ENCODE data around the gene SIGLEC6.

The SIGLEC6 gene

GRCh38 chr19:51548213-51548651 lies 16.8 kb upstream of the SIGLEC6 start:
- no peak for DNase-seq

- DNase-seq, result no peak
Observed at GRCh38 chr19:51547397-51548212, 16.1 kb upstream of the SIGLEC6 start.

- peak; percentile 4 for DNase-seq
Observed at GRCh38 chr19:51546650-51547396, 15.4 kb upstream of the SIGLEC6 start.

DNA sequence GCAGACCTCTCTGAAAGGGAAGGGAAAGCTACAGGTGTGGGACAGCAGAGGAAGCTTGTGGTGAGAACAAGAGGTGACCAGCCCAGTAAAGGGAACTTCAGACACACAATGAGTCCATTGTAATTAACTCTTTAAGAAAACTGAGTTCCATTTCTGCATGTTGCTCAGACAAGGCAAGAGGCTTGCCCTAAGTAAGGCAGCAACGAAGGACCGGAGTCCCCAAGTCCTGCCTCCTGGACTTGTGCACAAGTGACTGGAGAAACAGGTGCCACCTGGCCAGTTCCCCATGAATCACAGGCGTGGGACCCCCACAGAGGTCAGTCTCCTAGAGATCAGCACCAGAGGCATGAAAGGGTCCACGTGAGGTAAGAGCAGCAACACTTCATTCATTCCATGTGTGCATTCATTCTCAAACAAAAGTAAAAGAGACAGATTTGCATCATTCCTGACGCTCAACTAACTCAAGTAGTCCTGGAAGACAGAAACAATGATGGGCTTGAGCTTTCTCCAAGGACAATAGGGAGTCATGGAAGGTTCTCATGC lies 14.7 kb upstream of the SIGLEC6 start:
- no peak for DNase-seq

DNA sequence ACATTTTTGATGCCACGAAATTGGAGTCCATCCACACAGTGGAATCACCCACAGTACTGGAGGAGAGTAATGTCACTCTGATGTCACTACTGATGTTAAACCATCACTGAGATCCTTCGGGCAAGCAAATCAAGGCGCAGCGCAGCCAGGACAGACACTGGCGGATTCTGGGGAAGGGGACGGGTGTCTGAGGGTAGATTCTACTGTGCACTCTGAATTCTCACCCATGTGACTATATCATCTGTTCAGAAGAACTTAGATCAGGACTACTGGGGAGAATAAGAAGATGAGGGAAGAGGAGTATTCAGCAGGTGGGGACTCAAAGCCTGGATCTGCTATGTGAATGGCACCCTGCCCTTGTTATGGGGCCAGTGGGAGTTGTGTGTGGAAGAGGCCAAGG lies 12.6 kb upstream of the SIGLEC6 start:
- DNase-seq, result no peak

- DNase-seq, result no peak
Observed at GRCh38 chr19:51542699-51543098, 11.2 kb upstream of the SIGLEC6 start.

- no peak for DNase-seq
Observed at GRCh38 chr19:51541458-51542357, 10.2 kb upstream of the SIGLEC6 start.

DNA sequence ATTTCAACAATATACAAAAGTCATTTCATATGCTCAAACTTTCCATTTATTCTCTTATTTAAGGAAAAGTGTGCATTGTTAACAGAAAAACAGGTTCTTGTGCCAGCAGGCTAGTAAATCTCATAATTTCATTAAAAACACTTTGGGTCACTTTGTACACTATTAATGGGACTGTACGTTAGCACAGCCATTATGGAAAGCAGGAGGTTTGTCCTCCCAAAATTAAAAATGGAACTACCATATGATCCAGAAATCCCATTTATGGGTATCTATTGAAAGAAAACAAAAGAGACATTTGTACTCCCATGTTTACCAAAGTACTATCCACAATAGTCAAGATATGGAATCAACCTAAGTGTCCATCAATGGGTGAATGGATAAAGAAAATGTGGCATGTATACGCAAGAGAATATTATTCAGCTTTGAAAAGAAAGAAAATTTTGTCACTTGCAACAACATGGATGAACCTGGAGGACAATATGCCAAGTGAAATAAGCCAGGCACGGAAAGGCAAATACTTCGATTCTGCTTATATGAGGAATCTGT lies 8.4 kb upstream of the SIGLEC6 start:
- no peak for DNase-seq

- DNase-seq, result no peak
Observed at GRCh38 chr19:51535535-51535934, 4.1 kb upstream of the SIGLEC6 start.

GRCh38 chr19:51530616-51531015 lies 854 bp downstream of the SIGLEC6 start:
- DNase-seq, result no peak

DNA sequence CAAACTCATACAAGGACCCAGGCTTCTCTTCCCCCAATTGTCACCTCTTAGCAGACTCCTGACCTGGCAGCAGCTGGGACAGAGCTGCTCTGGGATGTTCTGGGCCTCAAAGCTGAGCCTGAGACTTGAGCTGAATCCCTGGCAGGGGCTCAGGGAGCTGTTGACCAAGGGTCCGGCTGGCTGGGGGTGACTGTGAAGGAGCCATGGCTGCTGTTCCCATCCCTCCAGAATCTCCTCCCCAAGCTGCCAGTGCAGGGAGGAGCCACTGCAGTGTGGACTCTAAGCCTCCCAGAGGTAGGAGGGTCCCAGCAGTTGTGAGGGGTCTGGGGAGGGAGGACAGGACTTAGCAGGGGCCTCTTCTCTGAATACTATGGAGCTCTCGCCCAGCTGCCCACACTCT lies 2.2 kb downstream of the SIGLEC6 start:
- DNase-seq, result no peak

DNA sequence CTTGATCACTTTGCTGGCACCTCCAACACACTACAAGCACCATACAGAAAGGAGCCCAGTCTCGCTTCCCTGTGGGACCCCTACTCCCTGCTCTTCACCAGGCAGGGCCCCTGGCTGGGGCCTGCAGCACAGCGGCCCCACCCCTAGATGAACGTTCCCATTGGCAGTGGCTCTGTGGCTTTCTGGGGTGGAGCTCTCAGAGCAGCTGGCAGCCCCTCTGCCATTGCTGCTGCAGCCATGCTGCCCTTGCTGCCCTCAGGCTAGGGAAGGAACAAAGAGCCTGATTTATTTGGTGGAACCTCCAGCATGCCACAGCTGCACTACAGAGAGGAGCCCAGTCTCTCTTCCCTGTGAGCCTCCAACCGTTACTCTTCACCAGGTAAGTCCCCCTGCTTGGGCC lies 5.8 kb downstream of the SIGLEC6 start:
- DNase-seq, result no peak

GRCh38 chr19:51524666-51525264 lies 6.7 kb downstream of the SIGLEC6 start:
- DNase-seq, result no peak

DNA sequence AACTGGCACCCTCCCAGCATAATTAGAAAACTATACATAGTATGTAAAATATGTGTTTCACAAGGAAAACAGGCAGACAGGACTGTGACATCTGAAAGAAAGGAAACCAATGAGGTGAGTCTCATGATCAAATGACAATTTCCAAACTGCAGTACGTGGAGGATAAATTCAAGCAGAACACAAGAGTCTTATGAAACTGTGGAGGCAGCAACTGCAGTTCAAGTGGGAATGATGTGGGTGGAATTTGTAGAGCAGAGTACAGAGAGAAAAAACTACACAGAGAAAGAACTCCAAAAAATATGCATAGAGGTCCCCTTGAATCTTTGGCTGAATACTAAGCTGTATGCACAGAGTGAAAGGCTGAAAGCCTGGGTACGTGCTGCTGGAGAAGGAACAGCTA lies 9.7 kb downstream of the SIGLEC6 start:
- no peak for DNase-seq

- DNase-seq, result no peak
Observed at GRCh38 chr19:51521357-51521756, 10.1 kb downstream of the SIGLEC6 start.

DNA sequence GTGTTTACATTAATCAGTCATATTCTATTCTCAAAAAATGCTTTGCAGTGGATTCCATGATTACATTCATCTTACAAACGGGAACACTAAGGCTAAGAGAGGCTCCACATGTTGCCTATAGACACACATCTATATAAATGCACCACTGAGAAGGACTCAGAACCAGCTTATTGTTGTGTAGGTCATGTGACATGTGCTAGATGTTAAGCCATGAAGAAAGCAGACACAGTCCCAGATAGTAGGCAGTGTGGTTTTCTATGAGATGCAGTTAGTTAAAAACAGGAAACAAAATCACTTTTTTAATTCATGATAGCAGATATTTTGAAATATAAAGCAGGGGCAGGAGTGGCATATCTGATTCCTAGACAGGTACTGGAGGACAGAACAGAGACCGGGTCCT lies 10.7 kb downstream of the SIGLEC6 start:
- DNase-seq, result no peak

GRCh38 chr19:51514866-51515481 lies 16.5 kb downstream of the SIGLEC6 start:
- peak; percentile 45 for DNase-seq

GRCh38 chr19:51513968-51514367 lies 17.5 kb downstream of the SIGLEC6 start:
- DNase-seq, result no peak

DNA sequence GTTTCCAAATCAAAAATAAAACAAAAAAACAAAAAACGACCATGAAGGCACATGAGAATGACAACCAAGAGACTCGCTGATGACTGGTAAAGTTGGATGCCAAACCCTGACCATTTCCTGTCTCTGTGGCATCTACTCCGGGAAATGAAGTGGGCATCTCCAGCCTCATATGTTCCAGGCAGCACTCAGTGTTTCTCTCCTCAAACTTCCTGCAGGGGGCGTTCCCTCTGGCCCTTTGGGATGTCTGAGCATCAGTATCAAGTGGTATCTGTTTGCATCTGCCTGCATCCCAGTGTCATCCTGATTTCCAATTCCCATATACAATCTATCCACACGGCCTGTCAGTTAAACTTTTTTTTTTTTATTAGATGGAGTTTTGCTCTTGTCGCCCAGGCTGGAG lies 20.1 kb downstream of the SIGLEC6 start:
- DNase-seq, result no peak

DNA sequence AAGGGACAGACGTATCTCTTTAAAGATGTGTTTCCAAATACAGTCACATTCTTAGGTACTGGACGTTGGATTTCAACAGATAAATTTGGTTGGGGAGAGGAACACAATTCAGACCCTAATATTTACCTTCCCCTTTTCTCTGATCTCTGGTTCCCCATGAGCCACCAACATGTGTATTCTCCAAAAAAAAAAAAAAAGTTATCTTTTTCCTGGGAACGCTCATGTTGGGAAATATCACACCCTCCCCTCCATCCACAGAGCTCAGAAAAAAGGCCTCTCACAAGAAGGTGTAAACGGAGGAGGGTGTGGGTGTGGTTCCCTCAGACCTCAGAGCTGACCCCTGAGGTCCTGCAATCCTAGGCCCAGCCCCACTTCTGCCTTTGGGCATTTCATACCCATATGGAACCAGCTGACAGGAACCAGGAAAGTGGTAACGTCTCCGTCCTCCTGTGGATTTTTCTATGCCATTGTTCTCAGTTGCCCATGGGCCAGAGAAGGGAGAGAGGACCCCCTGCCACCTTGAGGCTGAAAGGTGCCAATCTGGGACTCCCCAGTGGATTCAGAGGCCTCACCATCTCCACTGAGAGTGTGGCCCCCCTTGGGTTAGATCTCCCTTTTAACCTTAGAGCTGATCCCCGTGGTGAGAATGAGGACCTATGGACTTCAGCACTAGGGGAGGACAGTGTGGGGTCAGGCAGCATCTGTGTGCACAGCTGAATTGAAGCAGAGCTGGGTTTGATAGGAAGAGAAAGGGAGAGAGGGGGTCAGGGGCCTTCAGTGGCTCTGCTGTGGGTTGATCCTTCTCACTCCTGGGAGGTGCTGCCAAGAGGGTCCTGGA lies 21.4 kb downstream of the SIGLEC6 start:
- no peak for DNase-seq
